Tibial artery (tissue), 4 donors: ENCODE data around the gene STK32C.

ENCODE experiments used
- DNase-seq, 2 donors: peaks; one replicate each; pipeline ENCODE4 v3.0.0-alpha.2; 2019
- H3K27ac ChIP-seq, 2 donors: fragments of 200-600 bp; sonication (generic) in 1 of 2; 1 replicate in 1 of 2; 2 replicates in 1 of 2; pipeline ENCODE4 v1.5.1; 2018 to 2019; ENCODE audit warnings: mild to moderate bottlenecking in 1 of 2
- H3K27me3 ChIP-seq, 2 donors: fragments of 200-600 bp; sonication (generic) in 1 of 2; one replicate each; pipeline versions ENCODE4 v1.5.1 to v1.6.0; 2016 to 2019
- H3K36me3 ChIP-seq, 3 donors: fragments of 200-600 bp; sonication (generic) in 2 of 3; one replicate each; pipeline ENCODE4 v1.5.1; 2016 to 2019; ENCODE audit warnings: mild to moderate bottlenecking in 2 of 3
- H3K4me1 ChIP-seq, 4 donors: fragments of 200-600 bp; sonication (generic) in 2 of 4; 1 replicate in 3 of 4; 2 replicates in 1 of 4; pipeline ENCODE4 v1.5.1; 2016 to 2019
- H3K4me3 ChIP-seq, 2 donors: fragments of 200-600 bp; sonication (generic) in 1 of 2; 1 replicate in 1 of 2; 2 replicates in 1 of 2; pipeline ENCODE4 v1.5.1; 2018 to 2019; ENCODE audit warnings: mild to moderate bottlenecking in 2 of 2
- H3K9me3 ChIP-seq, 3 donors: fragments of 200-600 bp; sonication (generic) in 1 of 3; one replicate each; pipeline ENCODE4 v1.5.1; 2016 to 2019
- intact Hi-C: fragments of 100-400 bp; cut with DNase I; formaldehyde crosslinking; loops from one replicate; pipeline ENCODE4 v1.15.0; 2023; ENCODE audit warnings: low total_unique reads
- TF ChIP-seq, protein P1 (sequence below), 2 experiments: fragments of 200-600 bp in 1 of 2; fragments of 450-650 bp in 1 of 2; IDR thresholded peaks; one replicate each; pipeline ENCODE4 v1.5.1; 2017 to 2019; ENCODE audit warnings: antibody characterized with exemption in 2 of 2, mild to moderate bottlenecking in 1 of 2, moderate library complexity in 1 of 2

Gene STK32C

DNA sequence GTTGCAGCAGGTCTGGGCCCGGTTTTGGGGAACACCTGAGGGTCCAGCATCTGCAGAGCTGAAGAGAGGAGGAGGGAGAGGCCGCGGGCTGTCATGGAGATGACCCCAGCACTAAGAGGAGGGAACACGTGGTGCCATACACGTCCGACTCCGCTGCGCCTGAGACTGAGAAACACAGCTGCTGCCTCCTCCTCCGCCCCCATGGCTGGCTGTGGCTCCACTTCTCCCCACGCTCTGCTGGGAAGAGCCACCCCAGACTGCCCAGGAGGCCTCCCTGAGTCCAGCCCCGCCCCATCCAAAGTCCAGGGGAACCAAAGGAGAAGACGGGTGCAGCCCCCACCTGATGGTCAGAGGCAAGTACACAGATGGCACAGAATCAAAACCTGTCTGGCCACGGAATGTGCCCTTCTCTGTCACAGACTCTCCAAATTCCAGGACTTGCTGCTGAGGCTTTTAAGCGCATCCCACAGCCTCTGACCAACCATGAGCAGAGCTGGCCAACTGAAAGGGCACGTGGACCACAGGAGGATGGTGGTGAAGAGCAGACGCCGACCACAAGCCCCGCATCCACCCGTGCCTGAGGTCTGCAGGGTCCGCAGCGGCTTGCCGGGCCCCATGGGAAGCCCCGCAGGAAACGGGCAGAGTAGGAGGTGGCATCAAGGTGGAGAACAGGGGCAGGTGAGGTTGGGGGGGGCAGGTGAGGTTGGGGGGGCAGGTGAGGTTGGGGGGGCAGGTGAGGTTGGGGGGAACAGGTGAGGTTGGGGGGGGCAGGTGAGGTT is 24.0 kb downstream of the STK32C start:
- no peak for DNase-seq
- Histone ChIP-seq H3K27me3 (peaks cover 6 to 33% of the 10 kb centered on the region in 2 donors), H3K9me3 (peaks cover 0 to 5% (median 2%) of the 10 kb centered on the region in 3 donors), H3K4me3 (no peak overlapping the region), H3K36me3 (no peaks in the 10 kb centered on the region), H3K4me1 (no peaks in the 10 kb centered on the region), H3K27ac (no peak overlapping the region)
- intact Hi-C loops = no loop called here
- TF ChIP-seq, protein P1, sequence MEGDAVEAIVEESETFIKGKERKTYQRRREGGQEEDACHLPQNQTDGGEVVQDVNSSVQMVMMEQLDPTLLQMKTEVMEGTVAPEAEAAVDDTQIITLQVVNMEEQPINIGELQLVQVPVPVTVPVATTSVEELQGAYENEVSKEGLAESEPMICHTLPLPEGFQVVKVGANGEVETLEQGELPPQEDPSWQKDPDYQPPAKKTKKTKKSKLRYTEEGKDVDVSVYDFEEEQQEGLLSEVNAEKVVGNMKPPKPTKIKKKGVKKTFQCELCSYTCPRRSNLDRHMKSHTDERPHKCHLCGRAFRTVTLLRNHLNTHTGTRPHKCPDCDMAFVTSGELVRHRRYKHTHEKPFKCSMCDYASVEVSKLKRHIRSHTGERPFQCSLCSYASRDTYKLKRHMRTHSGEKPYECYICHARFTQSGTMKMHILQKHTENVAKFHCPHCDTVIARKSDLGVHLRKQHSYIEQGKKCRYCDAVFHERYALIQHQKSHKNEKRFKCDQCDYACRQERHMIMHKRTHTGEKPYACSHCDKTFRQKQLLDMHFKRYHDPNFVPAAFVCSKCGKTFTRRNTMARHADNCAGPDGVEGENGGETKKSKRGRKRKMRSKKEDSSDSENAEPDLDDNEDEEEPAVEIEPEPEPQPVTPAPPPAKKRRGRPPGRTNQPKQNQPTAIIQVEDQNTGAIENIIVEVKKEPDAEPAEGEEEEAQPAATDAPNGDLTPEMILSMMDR (IDR thresholded peaks at IDR 0.05) = no peak

DNA sequence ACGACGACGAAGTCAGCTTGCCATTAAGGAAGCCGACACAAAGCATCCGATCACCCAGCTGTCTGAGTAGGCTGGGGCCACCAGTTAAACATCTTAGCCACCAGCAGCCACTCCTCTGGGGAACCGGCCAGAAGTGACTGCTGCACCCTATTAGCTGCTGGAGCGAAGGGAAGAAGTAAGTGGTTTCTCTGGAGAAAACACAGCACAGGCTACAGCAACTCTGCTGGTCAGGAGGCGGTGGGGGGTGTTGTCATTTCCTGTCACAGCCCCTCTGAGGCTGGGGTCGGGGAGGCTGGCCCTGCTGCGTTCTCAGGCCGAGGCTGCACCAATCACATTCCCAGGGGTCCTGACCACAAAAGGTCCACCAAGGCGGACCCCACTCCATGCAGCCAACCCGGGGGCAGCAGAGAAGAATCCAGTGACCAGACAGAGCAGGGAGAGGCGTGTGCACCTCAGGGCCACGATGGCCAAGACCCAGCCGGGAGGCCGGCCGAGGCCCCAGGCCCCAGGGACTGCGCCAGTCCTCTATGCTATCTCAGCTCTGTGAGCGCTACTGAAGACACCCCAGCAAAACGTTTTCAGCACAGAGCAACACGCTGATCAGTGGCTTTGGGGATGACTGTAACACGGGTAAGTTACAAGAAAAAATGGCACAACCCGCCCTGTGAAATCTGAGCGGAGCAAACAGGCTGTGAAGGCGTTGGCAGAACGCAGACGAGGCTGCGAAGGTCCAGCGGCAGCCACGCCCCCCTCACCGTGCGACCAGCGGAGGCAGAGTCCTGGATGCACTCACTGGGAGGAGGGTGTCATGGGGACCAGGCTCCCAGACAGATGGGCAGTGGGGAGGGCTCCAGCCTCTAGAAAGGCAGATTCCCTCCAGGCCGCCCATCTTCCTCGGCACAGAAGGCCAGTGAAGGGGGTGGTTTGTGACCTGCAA is 24.8 kb downstream of the STK32C start:
- intact Hi-C loops = no loop called here

DNA sequence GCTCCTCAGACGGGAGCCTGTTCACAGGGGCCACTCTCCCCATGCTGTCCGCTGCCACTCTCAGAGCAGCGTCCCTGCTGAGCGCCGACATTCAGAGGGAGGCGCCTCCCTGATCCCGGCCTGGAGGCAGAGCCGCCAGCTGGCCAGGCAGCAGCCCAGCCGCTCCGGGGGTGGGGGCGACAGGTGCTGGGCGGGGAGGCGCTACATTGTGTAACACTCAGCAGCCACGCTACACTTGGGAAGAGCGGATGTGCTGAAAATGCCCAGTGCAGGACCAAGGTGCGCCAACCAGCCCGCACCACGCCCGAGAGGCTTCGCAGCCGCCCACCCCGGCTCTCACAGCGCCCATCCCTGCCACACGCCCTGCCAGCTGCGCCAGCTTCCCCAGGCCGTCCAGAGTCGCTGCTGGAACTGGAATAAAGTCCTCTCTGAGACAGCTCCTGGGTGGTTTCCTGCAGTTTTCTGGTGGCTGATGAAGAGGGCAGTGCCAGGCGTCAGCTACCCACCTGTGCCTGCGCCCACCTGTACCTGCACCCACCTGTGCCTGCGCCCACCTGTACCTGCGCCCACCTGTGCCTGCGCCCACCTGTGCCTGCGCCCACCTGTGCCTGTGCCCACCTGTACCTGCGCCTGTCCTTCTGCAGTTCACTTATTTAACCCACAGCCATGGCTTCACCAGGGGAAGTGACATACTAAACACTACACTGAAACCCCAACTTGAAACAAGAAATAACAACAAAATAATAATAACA is 25.7 kb downstream of the STK32C start:
- no peaks in the 10 kb centered on the region for H3K36me3 ChIP-seq
- no peak for DNase-seq
- H3K4me3 ChIP-seq = no peak overlapping the region
- H3K4me1 ChIP-seq = no peaks in the 10 kb centered on the region
- TF ChIP-seq, protein P1 (IDR thresholded peaks at IDR 0.05) = no peak
- intact Hi-C loops = no loop called here
- H3K27me3 ChIP-seq = peaks cover 6 to 39% of the 10 kb centered on the region in 2 donors
- H3K9me3 ChIP-seq = no peaks in the 10 kb centered on the region
- no peak overlapping the region for H3K27ac ChIP-seq

More for the DNA sequence above, 24.8 kb downstream of the STK32C start:
- H3K27ac ChIP-seq = no peak overlapping the region
- TF ChIP-seq, protein P1 (IDR thresholded peaks at IDR 0.05) = no peak
- no peaks in the 10 kb centered on the region for H3K36me3 ChIP-seq
- DNase-seq = no peak
- H3K4me3 ChIP-seq = no peak overlapping the region
- H3K4me1 ChIP-seq = no peaks in the 10 kb centered on the region
- peaks cover 6 to 33% of the 10 kb centered on the region in 2 donors for H3K27me3 ChIP-seq
- no peaks in the 10 kb centered on the region for H3K9me3 ChIP-seq

DNA sequence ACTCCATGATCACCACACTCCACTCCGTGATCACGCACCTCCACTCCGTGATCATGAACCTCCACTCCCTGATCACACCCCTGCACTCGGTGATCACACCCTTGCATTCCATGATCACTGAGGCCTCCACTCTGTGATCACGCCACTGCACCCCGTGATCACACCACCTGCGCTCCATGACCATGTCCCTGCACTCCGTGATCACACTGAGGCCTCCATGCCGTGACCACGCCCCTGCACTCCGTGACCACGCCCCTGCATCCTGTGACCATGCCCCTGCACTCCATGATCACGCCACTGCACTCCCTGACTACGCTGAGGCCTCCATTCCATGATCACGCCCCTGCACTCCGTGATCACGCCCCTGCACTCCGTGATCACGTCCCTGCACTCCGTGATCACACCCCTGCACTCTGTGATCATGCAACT is 27.1 kb downstream of the STK32C start:
- Histone ChIP-seq H3K36me3 (no peaks in the 10 kb centered on the region), H3K27ac (no peak overlapping the region), H3K27me3 (peaks cover 6 to 46% of the 10 kb centered on the region in 2 donors), H3K4me3 (no peak overlapping the region), H3K4me1 (no peaks in the 10 kb centered on the region), H3K9me3 (no peaks in the 10 kb centered on the region)
- TF ChIP-seq, protein P1 (IDR thresholded peaks at IDR 0.05) = no peak
- DNase-seq = no peak
- intact Hi-C loops = no loop called here

DNA sequence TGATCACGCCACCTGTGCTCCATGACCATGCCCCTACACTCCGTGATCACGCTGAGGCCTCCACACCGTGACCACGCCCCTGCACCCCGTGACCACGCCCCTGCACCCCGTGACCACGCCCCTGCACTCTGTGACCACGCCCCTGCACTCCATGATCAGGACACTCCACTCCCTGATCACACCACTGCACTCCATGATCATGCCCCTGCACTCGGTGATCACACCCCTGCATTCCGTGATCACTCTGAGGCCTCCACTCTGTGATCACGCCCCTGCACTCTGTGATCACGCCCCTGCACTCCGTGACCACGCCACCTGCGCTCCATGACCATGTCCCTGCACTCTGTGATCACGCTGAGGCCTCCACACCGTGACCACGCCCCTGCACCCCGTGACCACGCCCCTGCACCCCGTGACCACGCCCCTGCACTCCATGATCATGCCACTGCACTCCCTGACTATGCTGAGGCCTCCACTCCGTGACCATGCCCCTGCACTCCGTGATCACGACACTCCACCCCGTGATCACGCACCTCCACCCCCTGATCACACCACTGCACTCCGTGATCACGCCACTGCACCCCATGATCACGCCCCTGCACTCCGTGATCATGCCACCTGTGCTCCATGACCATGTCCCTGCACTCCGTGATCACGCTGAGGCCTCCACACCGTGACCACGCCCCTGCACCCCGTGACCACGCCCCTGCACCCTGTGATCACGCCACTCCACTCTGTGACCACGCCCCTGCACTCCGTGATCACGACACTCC is 27.7 kb downstream of the STK32C start:
- TF ChIP-seq, protein P1 (IDR thresholded peaks at IDR 0.05) = no peak
- no peaks in the 10 kb centered on the region for H3K9me3 ChIP-seq
- H3K36me3 ChIP-seq = no peaks in the 10 kb centered on the region
- no peak overlapping the region for H3K27ac ChIP-seq
- no peak for DNase-seq
- no peaks in the 10 kb centered on the region for H3K4me1 ChIP-seq
- H3K4me3 ChIP-seq = no peak overlapping the region
- intact Hi-C loops = no loop called here
- H3K27me3 ChIP-seq = peaks cover 6 to 51% of the 10 kb centered on the region in 2 donors
